Measurements from ENCODE around the gene SYTL1. TPM values are rescaled to one million over a fixed set of nuclear protein-coding genes. Genes with fewer than 3 reads are reported as not detected.

Gene SYTL1
- total RNA-seq, 2 donors from 2014 or later, result 12.9 to 15.2 TPM

DNA sequence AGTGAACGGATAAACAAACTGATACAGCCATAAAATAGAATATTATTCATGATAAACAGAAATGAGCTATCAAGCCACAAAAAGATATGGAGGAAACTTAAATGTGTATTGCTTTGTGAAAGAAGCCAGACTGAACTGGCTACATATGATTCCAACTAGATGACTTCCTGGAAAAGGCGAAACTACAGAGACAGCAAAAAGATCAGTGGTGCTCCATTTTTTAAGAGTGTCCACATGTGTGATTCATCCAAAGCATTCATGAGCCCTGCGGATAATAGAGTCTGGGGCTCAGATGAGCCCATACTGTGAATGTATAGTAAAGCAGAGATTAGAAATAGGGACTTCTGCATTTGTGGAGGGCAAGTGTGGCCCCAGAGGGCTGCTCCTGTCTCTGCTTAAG, 27.7 kb upstream of the SYTL1 start:
- DNase-seq, result no peak
- ATAC-seq, result no peak
- intact Hi-C loops (cut with DNase I, micrococcal nuclease), result no loop called here

DNA sequence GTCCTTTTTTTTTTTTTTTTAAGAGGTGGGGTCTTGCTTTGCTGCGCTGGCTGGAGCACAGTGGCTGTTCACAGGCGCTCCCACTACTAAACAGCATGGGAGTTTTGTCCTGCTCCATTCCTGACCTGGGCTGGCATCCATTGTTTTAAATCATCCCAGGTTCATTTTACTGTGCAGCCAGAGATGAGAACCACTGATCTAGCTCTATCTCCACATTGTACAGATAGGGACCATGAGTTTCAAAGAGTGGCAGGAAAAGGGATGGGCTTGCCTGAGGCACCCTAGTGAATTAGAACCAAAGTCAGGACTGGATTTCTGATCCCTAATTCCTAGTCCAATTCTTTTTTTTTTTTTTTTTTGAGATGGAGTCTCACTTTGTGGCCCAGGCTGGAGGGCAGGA, 27.1 kb upstream of the SYTL1 start:
- intact Hi-C loops (cut with DNase I, micrococcal nuclease), result no loop called here
- peak; percentile 7 for ATAC-seq
- no peak for DNase-seq

DNA sequence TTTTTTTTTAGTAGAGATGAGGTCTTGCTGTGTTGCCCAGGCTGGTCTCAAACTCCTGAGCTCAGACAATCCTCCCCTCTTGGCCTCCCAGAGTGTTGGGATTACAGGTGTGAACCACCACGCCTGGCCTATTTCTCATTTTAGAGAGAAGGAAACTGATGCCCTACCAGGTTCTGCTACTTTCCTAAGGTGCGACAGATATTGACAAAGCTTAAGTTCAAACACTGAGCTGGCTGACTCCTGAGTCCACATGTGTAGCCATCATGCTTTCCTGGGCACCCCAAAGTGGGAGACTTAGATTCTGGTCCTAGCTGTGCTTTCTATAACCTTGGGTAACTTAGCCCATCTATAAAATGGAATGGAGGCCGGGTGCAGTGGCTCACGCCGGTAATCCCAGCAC, 25.0 kb upstream of the SYTL1 start:
- DNase-seq, result no peak
- no peak for ATAC-seq
- intact Hi-C loops (cut with DNase I, micrococcal nuclease), result no loop called here

DNA sequence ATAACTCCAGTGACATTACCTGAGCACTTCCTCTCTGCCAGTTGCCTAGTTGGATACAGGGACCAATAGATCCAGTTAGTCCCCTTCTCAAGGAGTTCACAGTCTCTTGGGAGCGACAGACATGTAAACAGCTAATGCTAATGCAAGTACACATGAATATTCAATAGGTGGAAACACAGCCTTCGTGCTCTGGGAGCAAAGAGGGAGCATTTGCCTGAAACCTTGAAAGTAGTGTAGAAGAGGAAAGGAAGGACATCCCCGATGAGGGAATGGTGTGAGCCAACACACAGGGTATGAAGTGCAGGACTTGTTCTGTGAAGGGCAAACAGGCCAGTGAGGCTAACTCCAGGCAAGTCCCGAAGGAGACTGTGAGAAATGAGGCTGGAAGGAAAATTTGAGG, 23.7 kb upstream of the SYTL1 start:
- intact Hi-C loops (cut with DNase I, micrococcal nuclease), result no loop called here
- ATAC-seq, result no peak
- DNase-seq, result no peak

DNA sequence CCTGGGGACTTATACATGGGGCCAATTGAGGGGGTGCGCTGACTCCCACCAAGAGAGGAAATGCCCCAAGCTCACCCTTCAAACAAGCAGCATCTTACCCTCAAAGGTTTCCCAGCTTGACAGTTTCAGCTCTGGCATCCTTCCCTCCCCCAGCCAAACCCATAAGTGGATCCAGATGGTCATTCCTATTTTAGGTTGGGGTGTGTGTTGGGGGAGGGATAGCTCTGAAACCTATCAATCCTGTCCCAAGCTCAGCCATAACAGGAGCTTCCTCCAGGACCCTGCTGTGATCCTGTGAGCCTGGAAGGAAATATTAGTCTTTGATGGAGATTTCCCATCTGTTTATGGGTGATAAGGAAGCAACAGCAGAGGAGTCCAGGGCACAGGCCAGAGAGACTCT, 23.2 kb upstream of the SYTL1 start:
- ATAC-seq (no peak), DNase-seq (no peak)
- intact Hi-C loops (cut with DNase I, micrococcal nuclease), result no loop called here

DNA sequence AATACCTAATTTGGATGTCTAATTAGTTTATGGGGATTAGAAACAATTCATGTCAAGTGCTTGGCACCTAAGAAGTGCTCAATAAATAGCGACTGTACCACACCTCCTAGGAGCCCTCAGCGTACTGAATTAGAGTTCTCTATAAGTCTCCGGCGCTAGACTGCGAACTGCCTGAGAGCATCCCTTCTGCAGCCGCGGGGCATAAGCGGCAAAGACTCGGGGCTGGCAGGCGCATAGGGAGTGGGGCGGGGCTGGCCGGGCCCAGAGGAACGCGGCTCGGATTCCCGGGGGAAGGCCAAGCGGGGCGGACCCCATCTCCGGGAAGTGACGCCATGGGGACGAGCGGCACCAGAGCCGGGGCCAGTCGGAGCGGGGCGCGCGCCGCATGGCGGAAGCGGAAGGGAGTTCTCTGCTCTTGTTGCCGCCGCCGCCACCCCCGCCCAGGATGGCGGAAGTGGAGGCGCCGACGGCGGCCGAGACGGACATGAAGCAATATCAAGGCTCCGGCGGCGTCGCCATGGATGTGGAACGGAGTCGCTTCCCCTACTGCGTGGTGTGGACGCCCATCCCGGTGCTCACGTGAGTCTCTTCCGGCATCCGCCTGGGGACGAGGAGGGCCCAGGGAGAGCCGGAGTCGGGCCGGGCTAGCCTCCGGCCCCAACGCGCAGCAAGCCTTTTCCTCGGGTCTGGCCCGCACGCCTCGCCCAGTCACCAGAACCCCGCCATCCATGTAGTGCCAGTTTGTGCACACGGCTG, 19.8 kb upstream of the SYTL1 start, which contains the start of gene TMEM222:
Gene TMEM222 (plus strand): TSS at position 351 of the 756 bp plus-strand sequence. CDS start 35 bp downstream, at position 386.
- intact Hi-C loops (cut with DNase I, micrococcal nuclease), result no loop called here
- ATAC-seq (peak; percentile 98), DNase-seq (peak; percentile 96)

DNA sequence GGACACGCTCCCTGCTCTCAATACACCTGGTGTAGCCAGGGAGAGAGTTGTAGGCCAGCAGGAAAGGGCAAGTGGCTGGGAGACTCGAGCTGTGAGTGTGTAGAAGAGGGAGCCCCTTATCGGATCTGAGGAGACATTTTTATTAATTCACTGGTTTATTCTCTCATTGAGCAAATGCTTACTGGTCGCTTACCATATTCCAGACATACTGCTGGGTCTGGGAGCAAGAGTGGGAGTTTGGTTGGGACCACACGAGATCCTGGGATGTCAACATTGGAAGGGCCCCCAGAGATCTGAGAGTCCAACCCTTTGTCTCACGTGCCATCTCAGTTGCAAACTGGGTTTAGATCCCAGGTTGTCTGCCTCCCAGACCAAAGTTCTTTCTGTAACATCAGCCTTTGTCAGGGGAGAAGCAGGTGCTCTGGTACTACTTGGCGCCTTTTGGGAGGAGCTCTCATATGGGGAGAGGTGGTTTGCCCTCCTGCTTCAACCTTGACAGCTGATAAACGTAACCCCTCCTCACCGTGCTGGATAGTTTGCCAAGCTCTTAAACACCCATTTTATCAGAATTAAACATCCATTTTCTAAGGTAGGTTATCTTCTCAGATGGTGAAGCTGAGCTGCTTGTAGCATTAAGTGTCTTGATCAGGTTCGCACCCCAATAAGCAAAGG, 19.1 kb upstream of the SYTL1 start:
- DNase-seq (no peak), ATAC-seq (no peak)
- intact Hi-C loops (cut with DNase I, micrococcal nuclease), result no loop called here

DNA sequence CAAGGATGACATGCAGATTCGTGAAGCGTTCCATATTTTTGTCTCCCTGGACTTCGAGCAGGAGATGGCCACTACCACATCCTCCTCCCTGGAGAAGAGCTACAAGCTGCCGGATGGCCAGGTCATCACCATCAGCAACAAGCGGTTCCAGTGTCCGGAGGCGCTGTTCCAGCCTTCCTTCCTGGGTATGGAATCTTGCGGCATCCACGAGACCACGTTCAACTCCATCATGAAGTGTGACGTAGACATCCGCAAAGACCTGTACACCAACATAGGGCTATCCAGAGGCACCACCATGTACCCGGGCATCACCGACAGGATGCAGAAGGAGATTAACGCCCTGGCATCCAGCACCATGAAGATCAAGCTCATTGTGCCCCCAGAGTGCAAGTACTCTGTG, 16.5 kb upstream of the SYTL1 start:
- no peak for ATAC-seq
- DNase-seq, result no peak
- intact Hi-C loops (cut with DNase I, micrococcal nuclease), result no loop called here

DNA sequence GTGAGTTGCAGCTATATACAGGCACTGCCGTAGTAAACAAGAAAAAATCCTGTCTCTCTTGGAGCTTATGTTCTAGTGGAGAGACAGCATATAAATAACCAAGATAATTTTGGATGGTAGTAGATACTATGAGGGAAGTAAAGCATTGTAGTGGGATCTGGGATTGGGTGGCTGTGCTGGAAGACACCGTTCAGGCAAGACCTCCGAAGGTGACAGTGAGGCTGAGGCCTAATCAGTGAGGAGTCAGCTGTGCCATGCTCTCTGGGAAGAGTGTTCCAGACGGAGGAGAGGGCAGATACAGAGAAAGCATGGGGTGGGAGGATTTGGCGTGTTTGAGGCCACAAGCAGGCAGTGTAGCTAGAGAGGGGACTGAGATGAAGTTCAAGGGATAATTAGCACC, 13.9 kb upstream of the SYTL1 start:
- no peak for ATAC-seq
- DNase-seq, result no peak
- intact Hi-C loops (cut with DNase I, micrococcal nuclease), result no loop called here

DNA sequence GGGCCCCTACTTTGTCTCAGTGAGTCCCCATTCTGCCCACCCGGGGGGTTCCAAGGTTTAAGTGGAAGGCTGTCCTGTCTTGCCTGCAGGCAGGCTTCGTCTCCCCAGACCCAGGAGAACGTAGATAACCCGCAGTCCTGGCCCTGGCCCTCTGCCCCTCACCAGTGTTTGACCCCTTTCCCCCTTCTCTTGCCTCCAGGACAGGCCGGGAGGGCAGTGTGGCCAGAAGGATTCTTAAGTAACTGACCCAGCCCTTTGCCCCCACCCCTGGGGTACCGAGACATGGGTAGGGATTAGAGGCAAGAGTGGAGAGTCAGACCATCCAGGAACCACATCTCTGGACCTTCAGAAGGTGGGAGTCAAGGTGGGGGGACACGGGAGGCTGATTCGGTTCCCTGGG, 11.0 kb upstream of the SYTL1 start:
- ATAC-seq (no peak), DNase-seq (no peak)
- intact Hi-C loops (cut with DNase I, micrococcal nuclease), result loop anchor here in 1 of 2 donors (10.0 kb wide), 1 partner anchor 54 kb away; the partner anchor contains the start of gene CD164L2

DNA sequence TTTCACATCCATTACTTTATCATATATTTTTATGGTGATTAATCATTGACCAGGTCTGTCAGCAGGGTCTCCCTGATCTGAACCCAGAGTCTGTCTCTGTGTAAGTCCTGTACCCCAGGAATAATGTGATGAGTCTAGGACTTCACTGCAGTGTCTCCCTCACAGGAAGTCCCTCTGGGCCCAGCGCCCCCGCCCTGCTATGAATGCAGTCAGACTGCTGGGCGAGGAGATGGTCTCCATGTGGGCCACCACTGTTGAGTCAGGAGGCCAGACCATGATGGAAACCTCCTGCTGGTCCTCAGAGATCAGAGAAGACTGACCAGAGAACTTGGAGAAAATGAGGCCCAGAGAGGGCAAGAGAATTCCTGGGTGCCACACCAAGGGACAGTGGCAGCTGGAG, 10.4 kb upstream of the SYTL1 start:
- ATAC-seq (no peak), DNase-seq (no peak)
- intact Hi-C loops (cut with DNase I, micrococcal nuclease), result loop anchor here in 1 of 2 donors (10.0 kb wide), 1 partner anchor 53 kb away; the partner anchor contains the start of gene CD164L2

DNA sequence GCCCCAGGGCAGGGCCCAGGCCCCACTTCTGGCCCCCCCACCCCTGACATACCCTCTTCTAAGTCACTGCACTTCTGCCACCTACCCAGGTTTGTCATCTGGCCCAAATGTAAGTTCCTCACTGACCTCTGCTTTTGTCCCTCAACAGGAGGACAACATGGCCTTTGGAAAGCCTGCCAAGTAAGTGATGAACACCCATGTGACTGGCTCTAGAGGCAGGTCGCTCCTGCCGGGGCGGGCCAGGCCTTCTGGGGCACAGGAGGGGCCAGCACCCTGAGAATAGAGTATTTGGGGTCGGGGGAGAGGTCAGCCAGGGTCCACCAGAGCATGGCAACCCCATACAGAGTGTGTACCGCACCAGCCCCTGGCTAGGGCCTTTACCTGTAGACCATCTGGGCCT, 9.9 kb upstream of the SYTL1 start:
- DNase-seq (no peak), ATAC-seq (peak; percentile 5)
- intact Hi-C loops (cut with DNase I, micrococcal nuclease), result loop anchor here in 1 of 2 donors (10.0 kb wide), 1 partner anchor 53 kb away; the partner anchor contains the start of gene CD164L2

DNA sequence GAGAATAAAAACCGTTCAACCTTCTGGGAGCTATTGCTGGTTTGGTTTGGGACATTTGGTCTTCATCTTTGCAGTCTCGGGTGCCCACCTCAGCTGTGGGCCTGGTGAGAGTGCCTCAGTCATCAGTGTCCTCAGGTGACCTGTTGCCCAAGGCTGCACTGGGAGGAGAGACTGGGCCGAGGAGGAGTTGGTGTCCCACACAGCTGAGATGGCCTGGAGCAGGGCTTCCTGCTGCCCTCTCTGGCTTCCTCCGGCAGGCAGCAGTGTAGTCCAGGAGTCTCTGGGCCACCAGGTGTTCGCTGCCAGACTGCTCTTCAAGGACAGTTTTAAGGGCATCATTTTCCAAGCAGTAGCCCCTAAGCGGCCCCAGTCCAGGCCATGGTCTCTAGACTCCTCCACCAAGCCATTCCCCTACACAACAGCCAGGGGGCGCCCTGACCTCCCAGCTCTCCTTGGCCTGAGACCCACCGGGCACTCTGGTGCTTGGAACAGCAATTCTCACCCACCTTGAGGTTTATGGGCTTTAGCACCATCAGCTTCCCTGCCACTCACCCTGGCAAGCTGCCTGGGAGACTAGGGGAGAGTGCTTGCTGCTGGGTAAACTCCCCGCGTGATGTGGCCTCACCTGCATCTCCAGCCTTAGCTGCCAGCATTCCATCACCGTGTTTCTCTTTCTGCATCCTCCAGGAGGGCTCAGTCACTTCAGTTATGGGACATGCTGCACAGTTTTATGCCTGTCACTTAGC, 9.1 kb upstream of the SYTL1 start:
- DNase-seq, result peak in 1 of 2 donors; percentile 40
- ATAC-seq, result peak; percentile 74
- intact Hi-C loops (cut with DNase I, micrococcal nuclease), result loop anchor here in 1 of 2 donors (10.0 kb wide), 1 partner anchor 52 kb away; the partner anchor contains the start of gene CD164L2

DNA sequence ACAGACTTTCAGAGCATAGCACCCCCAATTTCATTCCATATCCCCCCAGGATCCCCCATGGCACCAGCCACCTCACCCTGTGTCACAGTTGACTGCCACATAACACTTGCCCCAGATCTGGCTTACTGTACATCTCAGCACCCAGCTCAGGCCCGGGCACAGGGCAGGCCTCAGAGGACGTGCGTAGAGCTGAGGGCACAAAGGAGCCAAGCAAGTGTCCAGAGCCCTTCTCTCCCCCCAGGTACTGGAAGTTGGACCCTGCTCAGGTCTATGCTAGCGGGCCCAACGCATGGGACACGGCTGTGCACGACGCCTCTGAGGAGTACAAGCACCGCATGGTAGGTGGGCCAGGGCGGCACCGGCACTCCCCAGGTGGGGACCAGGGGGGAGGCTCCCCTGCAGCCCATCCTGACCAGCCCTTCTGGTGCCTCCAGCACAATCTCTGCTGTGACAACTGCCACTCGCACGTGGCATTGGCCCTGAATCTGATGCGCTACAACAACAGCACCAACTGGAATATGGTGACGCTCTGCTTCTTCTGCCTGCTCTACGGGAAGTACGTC, 8.0 kb upstream of the SYTL1 start:
- intact Hi-C loops (cut with DNase I, micrococcal nuclease), result loop anchor here in 1 of 2 donors (10.0 kb wide), 1 partner anchor 51 kb away; the partner anchor contains the start of gene CD164L2
- no peak for ATAC-seq

DNA sequence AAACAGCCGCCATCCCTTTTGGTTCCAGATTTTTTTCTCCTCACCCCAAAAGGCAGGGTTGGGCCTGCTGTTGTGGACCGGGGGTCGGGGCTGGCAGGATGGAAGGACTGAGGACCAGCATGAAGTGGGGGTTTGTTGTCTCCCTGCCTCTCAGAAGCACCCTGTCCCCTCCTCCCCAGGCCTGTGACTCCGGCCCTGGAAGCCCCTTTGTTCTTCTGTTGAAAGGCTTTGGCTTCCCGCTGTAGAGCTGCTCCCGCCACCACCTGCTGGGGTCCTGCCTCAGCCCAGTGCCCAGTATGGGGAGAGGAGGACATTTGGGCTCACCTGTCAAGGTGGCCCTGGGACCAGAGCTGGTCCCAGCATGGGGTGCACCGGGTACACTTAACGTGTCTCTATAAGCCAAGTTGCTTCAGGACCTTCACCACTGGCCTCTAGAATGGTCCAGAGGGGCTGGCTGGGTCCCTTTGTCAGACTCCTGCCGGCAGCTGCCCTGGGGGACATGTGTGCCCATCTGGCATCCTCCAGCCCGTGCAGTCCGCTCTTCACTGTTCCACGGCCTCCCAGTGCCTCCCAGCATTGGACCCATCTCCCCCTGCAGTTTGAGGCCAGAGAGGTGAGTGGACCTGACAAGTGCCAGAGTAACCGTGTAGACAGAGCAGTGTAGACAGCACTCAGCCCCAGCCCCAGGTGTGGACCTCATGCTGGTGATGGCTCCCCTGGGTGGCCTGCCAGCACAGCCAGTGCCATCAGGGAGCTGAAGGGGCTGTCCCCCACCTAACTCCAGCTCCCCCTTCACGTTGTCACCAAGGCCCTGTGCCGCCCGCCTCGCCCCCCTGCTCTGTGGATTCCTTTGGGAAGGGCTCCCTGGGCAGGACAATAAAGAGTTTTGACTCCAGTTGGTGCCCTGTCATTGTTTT, 6.1 kb upstream of the SYTL1 start:
- intact Hi-C loops (cut with DNase I, micrococcal nuclease), result loop anchor here in 1 of 2 donors (10.0 kb wide), 1 partner anchor 49 kb away; the partner anchor contains the start of gene CD164L2
- ATAC-seq (no peak), DNase-seq (no peak)

More for the DNA sequence above, 8.0 kb upstream of the SYTL1 start:
- DNase-seq, result no peak

DNA sequence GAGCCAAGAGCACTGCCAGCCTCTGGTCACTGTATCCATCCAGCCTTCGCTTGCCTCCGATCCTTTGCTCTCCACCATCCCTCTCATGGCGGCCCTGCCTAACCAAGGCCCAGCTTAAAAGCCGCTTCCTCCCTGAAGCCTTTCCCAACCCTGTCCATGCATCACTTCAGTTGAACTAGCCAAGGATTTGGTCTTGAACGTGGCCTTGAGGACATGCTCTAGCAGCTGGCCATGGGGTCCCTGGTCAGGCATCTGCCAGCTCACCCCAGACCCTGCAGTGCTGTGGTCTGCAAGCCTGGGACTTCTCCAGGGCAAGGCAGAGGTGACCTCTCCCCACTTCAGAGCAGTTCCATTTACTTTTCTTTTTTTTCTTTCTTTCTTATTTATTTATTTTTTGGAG, 5.1 kb upstream of the SYTL1 start:
- no peak for DNase-seq
- intact Hi-C loops (cut with DNase I, micrococcal nuclease), result loop anchor here in 1 of 2 donors (10.0 kb wide), 1 partner anchor 48 kb away; the partner anchor contains the start of gene CD164L2
- ATAC-seq, result no peak

DNA sequence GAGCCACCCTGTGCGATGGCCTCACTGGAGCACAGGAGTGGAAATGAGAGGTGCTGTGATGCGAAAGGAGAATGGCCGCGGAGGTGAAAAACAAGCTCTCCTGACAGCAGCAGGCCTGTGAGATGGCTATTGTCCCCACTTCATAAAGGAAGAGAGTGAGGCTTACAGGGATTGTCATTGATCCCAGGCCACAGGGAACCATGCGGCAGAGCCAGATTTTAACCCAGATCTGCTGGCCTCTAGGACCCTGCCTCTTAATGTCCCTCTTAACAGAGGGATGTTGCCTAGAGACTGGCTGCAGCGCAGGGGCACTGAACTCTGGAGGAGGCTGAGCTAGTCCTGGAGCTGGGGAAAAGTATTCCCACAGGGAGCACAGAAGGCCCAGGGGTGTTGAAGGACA, 3.1 kb upstream of the SYTL1 start:
- ATAC-seq, result no peak
- intact Hi-C loops (cut with DNase I, micrococcal nuclease), result loop anchor here in 1 of 2 donors (10.0 kb wide), 1 partner anchor 46 kb away; the partner anchor contains the start of gene CD164L2
- DNase-seq, result no peak

DNA sequence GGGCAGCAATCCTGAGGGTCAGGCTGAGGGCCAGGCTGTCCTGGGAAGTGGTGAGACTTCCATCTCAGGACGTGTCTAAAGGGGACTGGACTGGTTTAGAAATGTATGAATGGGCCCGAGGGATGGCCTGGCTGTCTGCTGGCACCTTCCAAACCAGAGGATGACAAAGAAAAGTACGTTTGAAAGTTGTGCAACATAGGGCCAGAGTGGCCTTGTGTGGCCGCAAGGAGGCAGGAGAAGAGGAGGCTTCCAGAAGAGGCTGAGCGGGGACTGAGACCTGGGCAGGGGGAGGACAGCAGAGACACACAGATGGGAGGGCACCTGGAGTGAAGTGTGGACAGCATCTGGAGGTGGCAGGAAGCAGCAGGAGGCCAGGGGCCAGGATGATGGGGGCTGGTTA, 2.6 kb upstream of the SYTL1 start:
- no peak for ATAC-seq
- no peak for DNase-seq
- intact Hi-C loops (cut with DNase I, micrococcal nuclease), result loop anchor here in 1 of 2 donors (10.0 kb wide), 1 partner anchor 46 kb away; the partner anchor contains the start of gene CD164L2
